ENCODE results near the gene LRP2BP.

DNA sequence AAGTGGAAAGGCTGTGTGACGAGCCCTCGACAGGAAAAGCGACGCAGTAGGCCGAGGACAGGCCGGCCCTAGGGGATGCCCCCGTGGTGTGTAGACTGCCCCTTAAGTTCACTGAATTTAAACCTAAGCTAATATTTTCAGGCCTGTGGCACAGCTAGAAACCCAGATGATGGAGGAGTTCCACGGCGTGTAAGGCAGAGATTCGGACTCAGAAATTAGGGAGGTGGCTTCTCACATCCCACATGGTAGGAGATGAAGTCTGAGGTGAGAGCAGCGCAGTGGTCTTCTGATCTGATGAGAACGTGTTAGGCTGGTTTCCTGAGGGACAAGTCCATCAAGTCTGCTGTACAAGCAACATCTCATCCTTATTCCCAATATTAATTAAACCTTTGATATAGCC lies 7.8 kb downstream of the LRP2BP start:
- TF ChIP-seq CTCF (conservative IDR thresholded peaks at IDR 0.05; ENCODE audit: low read depth, low read length), result no peak
- no peak for TF ChIP-seq EZH2 (IDR thresholded peaks at IDR 0.05; ENCODE audit: borderline replicate concordance, low read depth, low read length, poor library complexity, severe bottlenecking)

Measured in A673 (cell line).